H9 (cell line): ENCODE measurements around the gene MSI2. TPM values are rescaled to one million over a fixed set of nuclear protein-coding genes. Genes with fewer than 3 reads are reported as not detected.

Source experiments
- DNase-seq: peaks from one replicate; pipeline ENCODE4 v3.0.0-alpha.2; 2017
- H2AFZ ChIP-seq: one replicate; pipeline ENCODE4 v1.6.1; 2013; ENCODE audit warnings: mild to moderate bottlenecking, low read length, control low read depth, moderate library complexity
- H2AK5ac ChIP-seq: 2 replicates; pipeline ENCODE4 v1.6.1; 2013; ENCODE audit warnings: low read length, control low read depth, mixed read lengths; ENCODE audit not compliant: insufficient read length
- H2BK120ac ChIP-seq: one replicate; pipeline ENCODE4 v1.6.1; 2013; ENCODE audit warnings: low read depth, mild to moderate bottlenecking, low read length, control low read depth, inconsistent platforms; ENCODE audit not compliant: poor library complexity, severe bottlenecking
- H2BK12ac ChIP-seq: 2 replicates; pipeline ENCODE4 v1.6.1; 2013; ENCODE audit warnings: low read length, control low read depth, mixed read lengths, low read depth; ENCODE audit not compliant: insufficient read length
- H2BK15ac ChIP-seq: 2 replicates; pipeline ENCODE4 v1.6.1; 2013; ENCODE audit warnings: low read depth, low read length, control low read depth
- H2BK20ac ChIP-seq: one replicate; pipeline ENCODE4 v1.6.1; 2013; ENCODE audit warnings: low read depth, mild to moderate bottlenecking, low read length, control low read depth, inconsistent platforms; ENCODE audit not compliant: poor library complexity, severe bottlenecking
- H2BK5ac ChIP-seq: 2 replicates; pipeline ENCODE4 v1.6.1; 2013; ENCODE audit warnings: low read length, control low read depth, mixed read lengths; ENCODE audit not compliant: insufficient read length
- H3K14ac ChIP-seq: 2 replicates; pipeline ENCODE4 v1.6.1; 2013; ENCODE audit warnings: low read length, control low read depth; ENCODE audit not compliant: insufficient read depth
- H3K18ac ChIP-seq: 2 replicates; pipeline ENCODE4 v1.6.1; 2013; ENCODE audit warnings: low read depth, mild to moderate bottlenecking, mixed read lengths, low read length, control low read depth; ENCODE audit not compliant: insufficient read length
- H3K23ac ChIP-seq: 2 replicates; pipeline ENCODE4 v1.6.1; 2013; ENCODE audit warnings: low read length, control low read depth, mixed read lengths, low read depth; ENCODE audit not compliant: insufficient read length
- H3K23me2 ChIP-seq: 2 replicates; pipeline ENCODE4 v1.6.1; 2013; ENCODE audit warnings: low read depth, mild to moderate bottlenecking, mixed read lengths, low read length, control low read depth; ENCODE audit not compliant: insufficient read length, poor library complexity, severe bottlenecking
- H3K27ac ChIP-seq: 2 replicates; pipeline ENCODE4 v1.5.1; 2013; ENCODE audit warnings: low read length, control low read depth, mixed read lengths, low read depth; ENCODE audit not compliant: insufficient read length
- H3K27me3 ChIP-seq: 2 replicates; pipeline ENCODE4 v1.6.1; 2013; ENCODE audit warnings: low read length, control low read depth, inconsistent platforms; ENCODE audit not compliant: insufficient read depth
- H3K4ac ChIP-seq: 2 replicates; pipeline ENCODE4 v1.6.1; 2013; ENCODE audit warnings: low read depth, mild to moderate bottlenecking, control low read depth, inconsistent platforms, low read length, moderate library complexity
- H3K4me1 ChIP-seq: 2 replicates; pipeline ENCODE4 v1.6.1; 2013; ENCODE audit warnings: low read length, control low read depth, inconsistent platforms; ENCODE audit not compliant: insufficient read depth
- H3K4me2 ChIP-seq: 2 replicates; pipeline ENCODE4 v1.6.1; 2013; ENCODE audit warnings: low read length, control low read depth, mixed read lengths; ENCODE audit not compliant: insufficient read length, insufficient read depth
- H3K56ac ChIP-seq: 2 replicates; pipeline ENCODE4 v1.6.1; 2013; ENCODE audit warnings: low read depth, mild to moderate bottlenecking, mixed read lengths, low read length, control low read depth; ENCODE audit not compliant: insufficient read length
- H3K79me1 ChIP-seq: 2 replicates; pipeline ENCODE4 v1.6.1; 2013; ENCODE audit warnings: low read depth, mild to moderate bottlenecking, moderate library complexity, low read length, control low read depth, inconsistent platforms; ENCODE audit not compliant: insufficient read depth, poor library complexity, severe bottlenecking
- H3K79me2 ChIP-seq: 2 replicates; pipeline ENCODE4 v1.6.1; 2013; ENCODE audit warnings: low read length, control low read depth, inconsistent platforms; ENCODE audit not compliant: insufficient read depth
- H3K9ac ChIP-seq: 2 replicates; pipeline ENCODE4 v1.6.1; 2013; ENCODE audit warnings: low read length, control low read depth, mixed read lengths; ENCODE audit not compliant: insufficient read length; ENCODE audit errors: extremely low read depth
- H3K9me3 ChIP-seq: one replicate; pipeline ENCODE4 v1.6.1; 2013; ENCODE audit warnings: low read depth, low read length, inconsistent platforms; ENCODE audit not compliant: control insufficient read depth
- H3T11ph ChIP-seq: one replicate; pipeline ENCODE4 v1.6.1; 2013; ENCODE audit warnings: mild to moderate bottlenecking, low read length, control low read depth, inconsistent platforms
- H4K20me1 ChIP-seq: one replicate; pipeline ENCODE4 v1.6.1; 2013; ENCODE audit not compliant: control insufficient read depth, insufficient read length, insufficient read depth
- H4K5ac ChIP-seq: 2 replicates; pipeline ENCODE4 v1.6.1; 2013; ENCODE audit warnings: low read depth, mild to moderate bottlenecking, mixed read lengths, low read length, control low read depth; ENCODE audit not compliant: insufficient read length
- H4K8ac ChIP-seq: replicated peaks from 2 replicates; pipeline ENCODE4 v1.6.1; 2013; ENCODE audit warnings: low read length, control low read depth, mixed read lengths, low read depth; ENCODE audit not compliant: insufficient read length
- H4K91ac ChIP-seq: 2 replicates; pipeline ENCODE4 v1.6.1; 2013; ENCODE audit warnings: low read depth, mild to moderate bottlenecking, moderate library complexity, mixed read lengths, low read length, control low read depth; ENCODE audit not compliant: insufficient read length
- H3K27ac Mint-ChIP-seq, 3 experiments: 2 replicates in 2 of 3; 3 replicates in 1 of 3; pipeline ENCODE4 v1.8.0; 2020 to 2021; ENCODE audit warnings: mixed read lengths in 3 of 3, mild to moderate bottlenecking in 1 of 3, moderate library complexity in 1 of 3
- H3K27me3 Mint-ChIP-seq: 2 replicates; pipeline ENCODE4 v1.8.0; 2021; ENCODE audit warnings: low read depth, mild to moderate bottlenecking, moderate library complexity, mixed read lengths
- H3K36me3 Mint-ChIP-seq, 3 experiments: 2 replicates in 2 of 3; 3 replicates in 1 of 3; pipeline ENCODE4 v1.8.0; 2020 to 2021; ENCODE audit warnings: low read depth in 3 of 3, mixed read lengths in 3 of 3; ENCODE audit not compliant: insufficient read depth in 1 of 3
- H3K4me1 Mint-ChIP-seq, 2 experiments: 2 replicates each; pipeline ENCODE4 v1.8.0; 2020; ENCODE audit warnings: mixed read lengths in 2 of 2
- H3K4me3 Mint-ChIP-seq, 2 experiments: 2 replicates in 1 of 2; 3 replicates in 1 of 2; pipeline ENCODE4 v1.8.0; 2020 to 2021; ENCODE audit warnings: mild to moderate bottlenecking in 2 of 2, mixed read lengths in 2 of 2, moderate library complexity in 1 of 2
- H3K9me3 Mint-ChIP-seq, 2 experiments: 2 replicates in 1 of 2; 3 replicates in 1 of 2; pipeline ENCODE4 v1.8.0; 2020; ENCODE audit warnings: mild to moderate bottlenecking in 2 of 2, mixed read lengths in 2 of 2, moderate library complexity in 1 of 2
- CTCF ChIP-seq: fragments of 200-600 bp; sonication (generic); conservative IDR thresholded peaks from 3 replicates; pipeline ENCODE4 v1.8.0; 2021; ENCODE audit warnings: antibody characterized with exemption, mild to moderate bottlenecking
- WGBS: extraction: QIAGEN DNeasy Blood & Tissue Kit; methylation state at CpG from one replicate; pipeline ENCODE4 v1.1.7; 2013; ENCODE audit warnings: missing lambda C conversion rate, low lambda C conversion rate, mixed read lengths; ENCODE audit not compliant: insufficient read length; ENCODE audit errors: extremely low coverage; 5-methylcytosine and 5-hydroxymethylcytosine counted together
- total RNA-seq: library from RNA; stranded (reverse); gene quantifications from 2 replicates; pipeline ENCODE4 v1.2.1, GENCODE V29; 2021

Gene MSI2
- total RNA-seq, 1 experiment from 2014 or later = 98.5 TPM

- Histone ChIP-seq H4K5ac (no peak overlapping the region), H2AK5ac (no peak overlapping the region), H3K23me2 (no peaks in the 10 kb centered on the region), H2BK12ac (no peak overlapping the region), H3K23ac (no peak overlapping the region), H3K27me3 (no peaks in the 10 kb centered on the region), H3K18ac (no peak overlapping the region), H2BK15ac (no peak overlapping the region), H3K56ac (no peak overlapping the region), H2BK5ac (no peak overlapping the region), H3K4me1 (peaks cover 6% of the 10 kb centered on the region), H4K8ac (no peak overlapping the region), H4K20me1 (no peaks in the 10 kb centered on the region), H3K9me3 (no peaks in the 10 kb centered on the region), H2BK20ac (no peak overlapping the region), H4K91ac (no peak overlapping the region), H3K27ac (no peak overlapping the region), H2BK120ac (no peak overlapping the region), H3K79me1 (no peaks in the 10 kb centered on the region), H3K4me2 (no peak overlapping the region), H3K79me2 (no peaks in the 10 kb centered on the region), H3K9ac (no peak overlapping the region), H3K14ac (no peak overlapping the region), H3T11ph (no peak overlapping the region), H3K4ac (no peak overlapping the region), H2AFZ (no peak overlapping the region)
- Mint-ChIP-seq H3K27me3 (no peaks in the 10 kb centered on the region), H3K27ac (peak overlapping the region in 2 of 3 experiments; percentile 5 to 79; a peak in 3 of 7 replicates), H3K4me3 (no peak overlapping the region), H3K9me3 (no peaks in the 10 kb centered on the region), H3K4me1 (peaks cover 37 to 38% of the 10 kb centered on the region in 2 experiments), H3K36me3 (peaks cover 3 to 11% (median 8%) of the 10 kb centered on the region in 3 experiments; a peak in 3 of 7 replicates)
- no CpG with 5 or more reads among the region's 10 CpGs for WGBS
- TF ChIP-seq CTCF = no peak
- no peak for DNase-seq
Observed at GRCh38 chr17:57425903-57426880, 169.9 kb downstream of the MSI2 start.
